HEK293 (cell line): ENCODE results near the gene CA9.
A peak's percentile ranks its signal among the peaks of the same experiment; 100 is the strongest.

Experiments
- GLI2 ChIP-seq: fragments of 450-650 bp; formaldehyde crosslinking; IDR thresholded peaks from 2 replicates; pipeline ENCODE4; 2017; ENCODE audit warnings: missing biosample characterization, missing genetic modification characterization, low read depth, borderline replicate concordance
- HOXD13 ChIP-seq: sonication (generic); formaldehyde crosslinking; IDR thresholded peaks from 2 replicates; pipeline ENCODE4 v1.8.0; 2022; ENCODE audit warnings: missing genetic modification reagents, borderline replicate concordance
- TCF7L2 ChIP-seq: IDR thresholded peaks from 2 replicates; pipeline ENCODE4 v1.6.1; 2011; ENCODE audit warnings: low read depth, mild to moderate bottlenecking, inconsistent platforms, low read length, moderate library complexity, borderline replicate concordance
- ZIC2 ChIP-seq: fragments of 450-650 bp; formaldehyde crosslinking; IDR thresholded peaks from 2 replicates; pipeline ENCODE4 v1.5.1; 2016; ENCODE audit warnings: missing biosample characterization, missing genetic modification characterization
- ZNF133 ChIP-seq: fragments of 450-650 bp; formaldehyde crosslinking; IDR thresholded peaks from 2 replicates; pipeline ENCODE4 v1.5.1; 2016; ENCODE audit warnings: missing biosample characterization, missing genetic modification characterization
- ZNF140 ChIP-seq: fragments of 450-650 bp; formaldehyde crosslinking; IDR thresholded peaks from 2 replicates; pipeline ENCODE4 v1.5.1; 2016; ENCODE audit warnings: missing biosample characterization, missing genetic modification characterization
- ZNF2 ChIP-seq: fragments of 450-650 bp; formaldehyde crosslinking; IDR thresholded peaks from 2 replicates; pipeline ENCODE4 v1.5.1; 2016; ENCODE audit warnings: missing biosample characterization, missing genetic modification characterization
- ZNF274 ChIP-seq, 2 experiments: fragments of 200-500 bp in 1 of 2; fragments of 450-650 bp in 1 of 2; sonication (Bioruptor generic) in 1 of 2; formaldehyde crosslinking in 1 of 2; IDR thresholded peaks; 2 replicates each; pipeline versions ENCODE4 v1.5.1 to v1.6.1; 2014 to 2016; ENCODE audit warnings: borderline replicate concordance in 1 of 2, inconsistent platforms in 1 of 2, low read length in 1 of 2, missing biosample characterization in 1 of 2, missing genetic modification characterization in 1 of 2
- ZNF350 ChIP-seq: fragments of 450-650 bp; formaldehyde crosslinking; IDR thresholded peaks from 2 replicates; pipeline ENCODE4 v1.5.0; 2017; ENCODE audit warnings: missing biosample characterization, mild to moderate bottlenecking, missing genetic modification characterization
- ZNF354C ChIP-seq: fragments of 450-650 bp; formaldehyde crosslinking; IDR thresholded peaks from 2 replicates; pipeline ENCODE4 v1.5.1; 2016; ENCODE audit warnings: missing biosample characterization, missing genetic modification characterization, low read depth, borderline replicate concordance
- ZNF600 ChIP-seq: fragments of 450-650 bp; formaldehyde crosslinking; IDR thresholded peaks from 2 replicates; pipeline ENCODE4 v1.5.1; 2016; ENCODE audit warnings: missing biosample characterization, missing genetic modification characterization
- ZNF624 ChIP-seq: fragments of 450-650 bp; formaldehyde crosslinking; IDR thresholded peaks from 2 replicates; pipeline ENCODE4 v1.5.1; 2017; ENCODE audit warnings: missing biosample characterization, missing genetic modification characterization
- ZNF664 ChIP-seq: fragments of 450-650 bp; formaldehyde crosslinking; IDR thresholded peaks from 2 replicates; pipeline ENCODE4 v1.5.1; 2016; ENCODE audit warnings: missing biosample characterization, missing genetic modification characterization
- ZNF677 ChIP-seq: fragments of 450-650 bp; IDR thresholded peaks from 2 replicates; pipeline ENCODE4 v1.5.0; 2018; ENCODE audit warnings: missing biosample characterization, mild to moderate bottlenecking, missing genetic modification characterization, moderate library complexity
- ZNF792 ChIP-seq: fragments of 450-650 bp; formaldehyde crosslinking; IDR thresholded peaks from 2 replicates; pipeline ENCODE4 v1.5.1; 2016; ENCODE audit warnings: missing biosample characterization, missing genetic modification characterization
- TF ChIP-seq, protein P1 (sequence below): fragments of 450-650 bp; IDR thresholded peaks from 2 replicates; pipeline ENCODE4 v1.5.1; 2018; ENCODE audit warnings: missing biosample characterization, missing genetic modification characterization
- TF ChIP-seq, protein P2 (sequence below): fragments of 450-650 bp; formaldehyde crosslinking; IDR thresholded peaks from 2 replicates; pipeline ENCODE4 v1.5.1; 2017; ENCODE audit warnings: missing biosample characterization, missing genetic modification characterization
- TF ChIP-seq, protein P3 (sequence below): fragments of 450-650 bp; formaldehyde crosslinking; IDR thresholded peaks from 2 replicates; pipeline ENCODE4 v1.5.1; 2016; ENCODE audit warnings: missing biosample characterization, missing genetic modification characterization
- TF ChIP-seq, protein P4 (sequence below): fragments of 450-650 bp; formaldehyde crosslinking; IDR thresholded peaks from 2 replicates; pipeline ENCODE4 v1.5.1; 2017; ENCODE audit warnings: missing biosample characterization, mild to moderate bottlenecking, missing genetic modification characterization, moderate library complexity
- TF ChIP-seq, protein P5 (sequence below): fragments of 450-650 bp; formaldehyde crosslinking; IDR thresholded peaks from 2 replicates; pipeline ENCODE4 v1.5.1; 2016; ENCODE audit warnings: missing biosample characterization, missing genetic modification characterization
- TF ChIP-seq, protein P6 (sequence below): fragments of 450-650 bp; formaldehyde crosslinking; IDR thresholded peaks from 2 replicates; pipeline ENCODE4 v1.5.1; 2016; ENCODE audit warnings: missing biosample characterization, missing genetic modification characterization, borderline replicate concordance
- TF ChIP-seq, protein P7 (sequence below): fragments of 450-650 bp; formaldehyde crosslinking; IDR thresholded peaks from 2 replicates; pipeline ENCODE4 v1.5.1; 2017; ENCODE audit warnings: missing biosample characterization, missing genetic modification characterization
- TF ChIP-seq, protein P8 (sequence below): fragments of 450-650 bp; formaldehyde crosslinking; IDR thresholded peaks from 2 replicates; pipeline ENCODE4 v1.5.1; 2016; ENCODE audit warnings: missing biosample characterization, missing genetic modification characterization, low read depth

Gene CA9

DNA sequence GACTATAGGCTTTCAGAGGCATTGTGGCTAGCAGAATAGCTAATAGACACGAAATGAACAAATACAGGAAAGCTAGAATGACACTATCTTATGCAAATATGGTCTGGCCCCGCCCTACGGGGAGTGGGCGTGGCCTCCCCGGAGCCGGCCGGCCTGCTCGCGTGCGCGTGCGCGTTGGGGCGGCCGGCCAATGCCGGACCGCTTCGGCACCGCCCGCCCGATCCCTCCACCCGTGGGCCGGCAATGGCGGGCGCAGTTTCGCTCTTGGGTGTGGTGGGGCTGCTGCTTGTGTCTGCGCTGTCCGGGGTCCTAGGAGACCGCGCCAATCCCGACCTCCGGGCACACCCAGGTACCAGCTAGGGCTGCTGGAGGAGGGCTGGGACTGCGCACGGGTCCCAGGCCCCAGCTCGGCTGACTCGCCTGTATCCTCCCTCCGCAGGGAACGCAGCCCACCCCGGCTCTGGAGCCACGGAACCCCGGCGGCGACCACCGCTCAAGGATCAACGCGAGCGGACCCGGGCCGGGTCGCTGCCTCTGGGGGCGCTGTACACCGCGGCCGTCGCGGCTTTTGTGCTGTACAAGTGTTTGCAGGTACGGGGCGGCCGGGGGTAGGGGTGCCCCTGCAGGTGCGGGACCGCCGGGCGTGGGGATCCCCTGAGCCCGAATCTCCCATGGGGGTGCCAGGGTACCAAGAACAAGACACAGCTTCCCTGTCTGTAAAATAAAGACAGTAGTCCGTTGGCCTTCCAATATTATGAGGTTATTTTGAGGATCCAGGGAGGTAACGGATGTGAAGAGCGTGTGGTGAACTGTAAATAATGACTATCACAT lies 15.4 kb upstream of the CA9 start, which contains the start of gene CCDC107 (continued):
- TF ChIP-seq ZNF354C (tag by site-specific recombination), result no peak
- peak; percentile 79 for TF ChIP-seq ZNF2 (tag by site-specific recombination)
- TF ChIP-seq, protein P1, sequence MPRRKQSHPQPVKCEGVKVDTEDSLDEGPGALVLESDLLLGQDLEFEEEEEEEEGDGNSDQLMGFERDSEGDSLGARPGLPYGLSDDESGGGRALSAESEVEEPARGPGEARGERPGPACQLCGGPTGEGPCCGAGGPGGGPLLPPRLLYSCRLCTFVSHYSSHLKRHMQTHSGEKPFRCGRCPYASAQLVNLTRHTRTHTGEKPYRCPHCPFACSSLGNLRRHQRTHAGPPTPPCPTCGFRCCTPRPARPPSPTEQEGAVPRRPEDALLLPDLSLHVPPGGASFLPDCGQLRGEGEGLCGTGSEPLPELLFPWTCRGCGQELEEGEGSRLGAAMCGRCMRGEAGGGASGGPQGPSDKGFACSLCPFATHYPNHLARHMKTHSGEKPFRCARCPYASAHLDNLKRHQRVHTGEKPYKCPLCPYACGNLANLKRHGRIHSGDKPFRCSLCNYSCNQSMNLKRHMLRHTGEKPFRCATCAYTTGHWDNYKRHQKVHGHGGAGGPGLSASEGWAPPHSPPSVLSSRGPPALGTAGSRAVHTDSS (tag by site-specific recombination), result no peak
- TF ChIP-seq ZNF792 (tag by site-specific recombination), result no peak
- TF ChIP-seq, protein P2, sequence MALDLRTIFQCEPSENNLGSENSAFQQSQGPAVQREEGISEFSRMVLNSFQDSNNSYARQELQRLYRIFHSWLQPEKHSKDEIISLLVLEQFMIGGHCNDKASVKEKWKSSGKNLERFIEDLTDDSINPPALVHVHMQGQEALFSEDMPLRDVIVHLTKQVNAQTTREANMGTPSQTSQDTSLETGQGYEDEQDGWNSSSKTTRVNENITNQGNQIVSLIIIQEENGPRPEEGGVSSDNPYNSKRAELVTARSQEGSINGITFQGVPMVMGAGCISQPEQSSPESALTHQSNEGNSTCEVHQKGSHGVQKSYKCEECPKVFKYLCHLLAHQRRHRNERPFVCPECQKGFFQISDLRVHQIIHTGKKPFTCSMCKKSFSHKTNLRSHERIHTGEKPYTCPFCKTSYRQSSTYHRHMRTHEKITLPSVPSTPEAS (tag by site-specific recombination), result no peak
- TF ChIP-seq, protein P3, sequence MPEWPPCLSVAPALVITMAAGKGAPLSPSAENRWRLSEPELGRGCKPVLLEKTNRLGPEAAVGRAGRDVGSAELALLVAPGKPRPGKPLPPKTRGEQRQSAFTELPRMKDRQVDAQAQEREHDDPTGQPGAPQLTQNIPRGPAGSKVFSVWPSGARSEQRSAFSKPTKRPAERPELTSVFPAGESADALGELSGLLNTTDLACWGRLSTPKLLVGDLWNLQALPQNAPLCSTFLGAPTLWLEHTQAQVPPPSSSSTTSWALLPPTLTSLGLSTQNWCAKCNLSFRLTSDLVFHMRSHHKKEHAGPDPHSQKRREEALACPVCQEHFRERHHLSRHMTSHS (tag by site-specific recombination), result no peak
- no peak for TF ChIP-seq HOXD13 (CRISPR knock-in tag)
- TF ChIP-seq, protein P4, sequence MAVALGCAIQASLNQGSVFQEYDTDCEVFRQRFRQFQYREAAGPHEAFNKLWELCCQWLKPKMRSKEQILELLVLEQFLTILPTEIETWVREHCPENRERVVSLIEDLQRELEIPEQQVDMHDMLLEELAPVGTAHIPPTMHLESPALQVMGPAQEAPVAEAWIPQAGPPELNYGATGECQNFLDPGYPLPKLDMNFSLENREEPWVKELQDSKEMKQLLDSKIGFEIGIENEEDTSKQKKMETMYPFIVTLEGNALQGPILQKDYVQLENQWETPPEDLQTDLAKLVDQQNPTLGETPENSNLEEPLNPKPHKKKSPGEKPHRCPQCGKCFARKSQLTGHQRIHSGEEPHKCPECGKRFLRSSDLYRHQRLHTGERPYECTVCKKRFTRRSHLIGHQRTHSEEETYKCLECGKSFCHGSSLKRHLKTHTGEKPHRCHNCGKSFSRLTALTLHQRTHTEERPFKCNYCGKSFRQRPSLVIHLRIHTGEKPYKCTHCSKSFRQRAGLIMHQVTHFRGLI (tag by site-specific recombination), result no peak; the same call in 1 of the 2 replicates
- TF ChIP-seq, protein P5, sequence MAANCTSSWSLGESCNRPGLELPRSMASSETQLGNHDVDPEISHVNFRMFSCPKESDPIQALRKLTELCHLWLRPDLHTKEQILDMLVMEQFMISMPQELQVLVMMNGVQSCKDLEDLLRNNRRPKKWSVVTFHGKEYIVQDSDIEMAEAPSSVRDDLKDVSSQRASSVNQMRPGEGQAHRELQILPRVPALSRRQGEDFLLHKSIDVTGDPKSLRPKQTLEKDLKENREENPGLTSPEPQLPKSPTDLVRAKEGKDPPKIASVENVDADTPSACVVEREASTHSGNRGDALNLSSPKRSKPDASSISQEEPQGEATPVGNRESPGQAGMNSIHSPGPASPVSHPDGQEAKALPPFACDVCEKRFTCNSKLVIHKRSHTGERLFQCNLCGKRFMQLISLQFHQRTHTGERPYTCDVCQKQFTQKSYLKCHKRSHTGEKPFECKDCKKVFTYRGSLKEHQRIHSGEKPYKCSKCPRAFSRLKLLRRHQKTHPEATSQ, result 0 out of 2 replicates have a peak, but pooled peaks have one; percentile 72
- TF ChIP-seq, protein P6, sequence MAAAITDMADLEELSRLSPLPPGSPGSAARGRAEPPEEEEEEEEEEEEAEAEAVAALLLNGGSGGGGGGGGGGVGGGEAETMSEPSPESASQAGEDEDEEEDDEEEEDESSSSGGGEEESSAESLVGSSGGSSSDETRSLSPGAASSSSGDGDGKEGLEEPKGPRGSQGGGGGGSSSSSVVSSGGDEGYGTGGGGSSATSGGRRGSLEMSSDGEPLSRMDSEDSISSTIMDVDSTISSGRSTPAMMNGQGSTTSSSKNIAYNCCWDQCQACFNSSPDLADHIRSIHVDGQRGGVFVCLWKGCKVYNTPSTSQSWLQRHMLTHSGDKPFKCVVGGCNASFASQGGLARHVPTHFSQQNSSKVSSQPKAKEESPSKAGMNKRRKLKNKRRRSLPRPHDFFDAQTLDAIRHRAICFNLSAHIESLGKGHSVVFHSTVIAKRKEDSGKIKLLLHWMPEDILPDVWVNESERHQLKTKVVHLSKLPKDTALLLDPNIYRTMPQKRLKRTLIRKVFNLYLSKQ (tag by site-specific recombination), result no peak
- TF ChIP-seq GLI2 (tag by site-specific recombination), result no peak
- no peak for TF ChIP-seq ZNF677 (tag by site-specific recombination)
- TF ChIP-seq ZIC2 (tag by site-specific recombination), result 0 out of 2 replicates have a peak, but pooled peaks have one; percentile 18
- 0 out of 2 replicates have a peak, but pooled peaks have one; percentile 61 for TF ChIP-seq ZNF664 (tag by site-specific recombination)
- TF ChIP-seq ZNF350 (tag by site-specific recombination), result no peak
- TF ChIP-seq, protein P7, sequence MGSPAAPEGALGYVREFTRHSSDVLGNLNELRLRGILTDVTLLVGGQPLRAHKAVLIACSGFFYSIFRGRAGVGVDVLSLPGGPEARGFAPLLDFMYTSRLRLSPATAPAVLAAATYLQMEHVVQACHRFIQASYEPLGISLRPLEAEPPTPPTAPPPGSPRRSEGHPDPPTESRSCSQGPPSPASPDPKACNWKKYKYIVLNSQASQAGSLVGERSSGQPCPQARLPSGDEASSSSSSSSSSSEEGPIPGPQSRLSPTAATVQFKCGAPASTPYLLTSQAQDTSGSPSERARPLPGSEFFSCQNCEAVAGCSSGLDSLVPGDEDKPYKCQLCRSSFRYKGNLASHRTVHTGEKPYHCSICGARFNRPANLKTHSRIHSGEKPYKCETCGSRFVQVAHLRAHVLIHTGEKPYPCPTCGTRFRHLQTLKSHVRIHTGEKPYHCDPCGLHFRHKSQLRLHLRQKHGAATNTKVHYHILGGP (tag by site-specific recombination), result no peak
- no peak for TF ChIP-seq ZNF624
- no peak for TF ChIP-seq ZNF140 (tag by site-specific recombination)
- TF ChIP-seq, protein P8, sequence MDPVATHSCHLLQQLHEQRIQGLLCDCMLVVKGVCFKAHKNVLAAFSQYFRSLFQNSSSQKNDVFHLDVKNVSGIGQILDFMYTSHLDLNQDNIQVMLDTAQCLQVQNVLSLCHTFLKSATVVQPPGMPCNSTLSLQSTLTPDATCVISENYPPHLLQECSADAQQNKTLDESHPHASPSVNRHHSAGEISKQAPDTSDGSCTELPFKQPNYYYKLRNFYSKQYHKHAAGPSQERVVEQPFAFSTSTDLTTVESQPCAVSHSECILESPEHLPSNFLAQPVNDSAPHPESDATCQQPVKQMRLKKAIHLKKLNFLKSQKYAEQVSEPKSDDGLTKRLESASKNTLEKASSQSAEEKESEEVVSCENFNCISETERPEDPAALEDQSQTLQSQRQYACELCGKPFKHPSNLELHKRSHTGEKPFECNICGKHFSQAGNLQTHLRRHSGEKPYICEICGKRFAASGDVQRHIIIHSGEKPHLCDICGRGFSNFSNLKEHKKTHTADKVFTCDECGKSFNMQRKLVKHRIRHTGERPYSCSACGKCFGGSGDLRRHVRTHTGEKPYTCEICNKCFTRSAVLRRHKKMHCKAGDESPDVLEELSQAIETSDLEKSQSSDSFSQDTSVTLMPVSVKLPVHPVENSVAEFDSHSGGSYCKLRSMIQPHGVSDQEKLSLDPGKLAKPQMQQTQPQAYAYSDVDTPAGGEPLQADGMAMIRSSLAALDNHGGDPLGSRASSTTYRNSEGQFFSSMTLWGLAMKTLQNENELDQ (tag by site-specific recombination), result no peak
- no peak for TF ChIP-seq TCF7L2
- TF ChIP-seq ZNF133 (tag by site-specific recombination), result no peak
- no peak for TF ChIP-seq ZNF274 (IDR thresholded peaks at IDR 0.05; ENCODE audit: low read length)
- TF ChIP-seq ZNF274 (tag by site-specific recombination; IDR thresholded peaks at IDR 0.05; ENCODE audit: borderline replicate concordance), result no peak
- peak; percentile 70; the same call in 1 of the 2 replicates for TF ChIP-seq ZNF600 (tag by site-specific recombination)
